Astrocyte (in vitro differentiated cells and primary cell): ENCODE data around the gene CPZ. TPM values are rescaled to one million over a fixed set of nuclear protein-coding genes. Genes with fewer than 3 reads are reported as not detected.
"Not testable (repeated sequence)": the region's sequence is repeated elsewhere in the genome, so short reads cannot be mapped to it uniquely, and the experiment has no call there.

Experiments
- DNase-seq: peaks from one replicate; pipeline ENCODE4 v3.0.0-alpha.2; 2010; ENCODE audit warnings: low read depth
- FAIRE-seq: peaks from 2 replicates; lab custom pipeline; 2011; peaks lifted over from hg19 to GRCh38; lab: Jason Lieb, UNC
- H2AFZ ChIP-seq: 2 replicates; pipeline ENCODE4 v1.6.0; 2012; ENCODE audit warnings: low read depth, low read length, inconsistent platforms
- H3K27ac ChIP-seq: 2 replicates; pipeline ENCODE4 v1.5.1; 2011; ENCODE audit warnings: low read depth, low read length, inconsistent platforms
- H3K27me3 ChIP-seq: 2 replicates; pipeline ENCODE4 v1.6.0; 2011; ENCODE audit warnings: low read length, inconsistent platforms; ENCODE audit not compliant: insufficient read depth
- H3K36me3 ChIP-seq: 2 replicates; pipeline ENCODE4 v1.5.1; 2011; ENCODE audit warnings: low read length, inconsistent platforms; ENCODE audit not compliant: insufficient read depth
- H3K4me1 ChIP-seq: 2 replicates; pipeline ENCODE4 v1.5.1; 2011; ENCODE audit warnings: low read length, inconsistent platforms; ENCODE audit not compliant: insufficient read depth
- H3K4me2 ChIP-seq: 2 replicates; pipeline ENCODE4 v1.6.0; 2012; ENCODE audit warnings: low read length, inconsistent platforms
- H3K4me3 ChIP-seq: 2 replicates; pipeline ENCODE4 v1.5.1; 2011; ENCODE audit warnings: low read depth, mild to moderate bottlenecking, low read length, inconsistent platforms; ENCODE audit not compliant: insufficient read depth
- H3K79me2 ChIP-seq: 2 replicates; pipeline ENCODE4 v1.6.0; 2012; ENCODE audit warnings: mild to moderate bottlenecking, low read length, inconsistent platforms; ENCODE audit not compliant: insufficient read depth
- H3K9ac ChIP-seq: 2 replicates; pipeline ENCODE4 v1.6.0; 2012; ENCODE audit warnings: mild to moderate bottlenecking, low read length, inconsistent platforms
- H3K9me3 ChIP-seq: 2 replicates; pipeline ENCODE4 v1.5.1; 2012; ENCODE audit warnings: low read depth, mild to moderate bottlenecking, low read length, inconsistent platforms; ENCODE audit not compliant: insufficient read depth
- H4K20me1 ChIP-seq: 2 replicates; pipeline ENCODE4 v1.6.0; 2012; ENCODE audit warnings: low read length, inconsistent platforms; ENCODE audit not compliant: insufficient read depth
- H3K27ac Mint-ChIP-seq: one replicate; pipeline ENCODE4 v1.8.0; 2021; ENCODE audit warnings: mild to moderate bottlenecking, mixed read lengths; ENCODE audit not compliant: unreplicated experiment
- H3K27me3 Mint-ChIP-seq: one replicate; pipeline ENCODE4 v1.8.0; 2021; ENCODE audit warnings: low read depth, mixed read lengths; ENCODE audit not compliant: unreplicated experiment
- H3K36me3 Mint-ChIP-seq: one replicate; pipeline ENCODE4 v1.8.0; 2021; ENCODE audit warnings: low read depth, mixed read lengths; ENCODE audit not compliant: unreplicated experiment
- H3K4me1 Mint-ChIP-seq: one replicate; pipeline ENCODE4 v1.8.0; 2021; ENCODE audit warnings: low read depth, mixed read lengths; ENCODE audit not compliant: unreplicated experiment
- H3K4me3 Mint-ChIP-seq: one replicate; pipeline ENCODE4 v1.8.0; 2021; ENCODE audit warnings: mild to moderate bottlenecking, moderate library complexity, mixed read lengths; ENCODE audit not compliant: unreplicated experiment
- H3K9me3 Mint-ChIP-seq: one replicate; pipeline ENCODE4 v1.8.0; 2021; ENCODE audit warnings: mild to moderate bottlenecking, mixed read lengths; ENCODE audit not compliant: unreplicated experiment
- total RNA-seq: library from RNA; stranded (reverse); gene quantifications from 2 replicates; pipeline ENCODE4 v1.2.1, GENCODE V29; 2021

Gene CPZ
- total RNA-seq, 1 donor from 2014 or later, result 6.3 TPM

DNA sequence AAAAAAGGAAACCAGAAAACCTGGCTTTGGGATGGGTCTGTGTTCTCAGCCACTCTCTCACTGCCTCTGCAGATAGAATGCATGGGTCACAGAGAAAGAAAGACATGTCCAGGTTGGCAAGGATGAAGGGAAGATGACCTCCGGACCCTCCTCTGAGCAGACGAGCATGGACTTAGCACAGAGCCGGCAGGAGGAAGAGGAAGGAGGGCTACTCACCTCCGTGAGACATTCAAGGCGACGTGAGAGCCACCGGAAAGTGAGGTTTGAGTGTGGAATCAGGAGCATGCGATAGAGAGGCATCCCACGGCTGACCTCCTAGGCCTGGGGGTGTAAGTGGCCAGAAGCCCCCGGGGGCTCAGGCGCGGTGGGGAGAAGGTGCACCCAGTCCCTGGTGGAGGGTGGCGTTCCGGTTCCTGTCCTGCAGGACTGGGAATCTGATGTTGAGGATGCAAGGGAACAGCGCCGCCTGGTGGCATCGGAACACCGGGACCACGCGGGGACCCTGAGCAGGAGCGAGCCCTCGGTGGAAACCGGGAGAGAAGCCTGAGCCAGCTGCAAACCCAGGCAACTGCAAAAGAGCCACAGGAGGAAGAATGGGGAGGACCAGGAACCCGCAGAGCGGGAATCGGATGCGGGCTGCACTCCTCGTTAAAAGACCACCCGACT, 37.8 kb downstream of the CPZ start:
- DNase-seq, H3K36me3 ChIP-seq, H4K20me1 ChIP-seq, H3K4me2 ChIP-seq, H3K9me3 ChIP-seq, H3K27ac Mint-ChIP-seq, H3K4me3 Mint-ChIP-seq, H3K9me3 Mint-ChIP-seq, H3K36me3 Mint-ChIP-seq, H3K9ac ChIP-seq, H3K4me3 ChIP-seq, H3K27ac ChIP-seq, H2AFZ ChIP-seq, H3K79me2 ChIP-seq, H3K4me1 Mint-ChIP-seq, H3K4me1 ChIP-seq, H3K27me3 Mint-ChIP-seq, FAIRE-seq, H3K27me3 ChIP-seq: not testable (repeated sequence)

DNA sequence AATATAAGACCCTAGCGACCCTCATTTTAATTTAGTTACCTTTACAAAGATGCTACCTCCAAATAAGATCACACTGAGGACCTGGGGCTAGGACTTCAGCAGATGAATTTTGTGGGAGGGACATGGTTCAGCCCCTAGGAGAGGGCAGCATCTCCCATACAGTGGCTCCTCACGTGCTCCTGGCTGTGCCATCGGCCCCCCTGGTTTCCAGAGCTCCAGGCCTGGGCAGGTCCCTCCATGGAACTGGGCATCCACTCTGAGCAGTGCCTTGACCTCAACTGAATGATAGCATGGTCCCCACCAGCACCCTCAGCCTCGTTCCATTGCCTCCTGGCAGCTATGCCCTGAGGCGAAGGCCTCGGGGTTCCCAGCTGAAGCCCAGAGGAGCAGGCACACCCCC, 39.3 kb downstream of the CPZ start:
- H3K36me3 ChIP-seq, DNase-seq, H3K79me2 ChIP-seq, H3K27me3 Mint-ChIP-seq, H3K36me3 Mint-ChIP-seq, H3K27ac ChIP-seq, H3K9me3 Mint-ChIP-seq, H3K9ac ChIP-seq, FAIRE-seq, H3K4me1 ChIP-seq, H3K4me3 Mint-ChIP-seq, H2AFZ ChIP-seq, H3K4me3 ChIP-seq, H3K4me2 ChIP-seq, H3K9me3 ChIP-seq, H4K20me1 ChIP-seq, H3K27ac Mint-ChIP-seq, H3K27me3 ChIP-seq, H3K4me1 Mint-ChIP-seq: not testable (repeated sequence)

DNA sequence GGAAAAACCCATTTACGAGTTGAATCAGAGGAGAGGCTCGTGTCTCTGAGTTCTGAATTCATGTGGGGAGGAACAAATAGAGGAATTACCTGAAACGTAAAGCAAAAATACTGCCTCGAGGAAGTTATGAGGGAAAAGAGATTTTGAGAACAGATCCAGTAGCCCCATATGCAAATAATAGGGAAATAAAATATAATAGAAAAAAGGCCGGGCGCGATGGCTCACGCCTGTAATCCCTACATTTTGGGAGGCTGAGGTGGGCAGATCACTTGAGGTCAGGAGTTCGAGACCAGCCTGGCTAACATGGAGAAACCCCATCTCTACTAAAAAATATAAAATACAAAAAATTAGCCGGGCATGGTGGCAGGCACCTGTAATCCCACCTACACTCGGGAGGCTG, 42.2 kb downstream of the CPZ start:
- not testable (repeated sequence) for H3K4me3 ChIP-seq, H3K4me1 ChIP-seq, H3K4me1 Mint-ChIP-seq, DNase-seq, H3K27ac Mint-ChIP-seq, H3K9ac ChIP-seq, H3K36me3 ChIP-seq, H3K4me3 Mint-ChIP-seq, H3K27me3 ChIP-seq, H3K9me3 Mint-ChIP-seq, H3K4me2 ChIP-seq, H3K27ac ChIP-seq, H3K79me2 ChIP-seq, H2AFZ ChIP-seq, H3K36me3 Mint-ChIP-seq, H3K9me3 ChIP-seq, H4K20me1 ChIP-seq, FAIRE-seq
- peaks cover 17% of the 10 kb centered on the region for H3K27me3 Mint-ChIP-seq

DNA sequence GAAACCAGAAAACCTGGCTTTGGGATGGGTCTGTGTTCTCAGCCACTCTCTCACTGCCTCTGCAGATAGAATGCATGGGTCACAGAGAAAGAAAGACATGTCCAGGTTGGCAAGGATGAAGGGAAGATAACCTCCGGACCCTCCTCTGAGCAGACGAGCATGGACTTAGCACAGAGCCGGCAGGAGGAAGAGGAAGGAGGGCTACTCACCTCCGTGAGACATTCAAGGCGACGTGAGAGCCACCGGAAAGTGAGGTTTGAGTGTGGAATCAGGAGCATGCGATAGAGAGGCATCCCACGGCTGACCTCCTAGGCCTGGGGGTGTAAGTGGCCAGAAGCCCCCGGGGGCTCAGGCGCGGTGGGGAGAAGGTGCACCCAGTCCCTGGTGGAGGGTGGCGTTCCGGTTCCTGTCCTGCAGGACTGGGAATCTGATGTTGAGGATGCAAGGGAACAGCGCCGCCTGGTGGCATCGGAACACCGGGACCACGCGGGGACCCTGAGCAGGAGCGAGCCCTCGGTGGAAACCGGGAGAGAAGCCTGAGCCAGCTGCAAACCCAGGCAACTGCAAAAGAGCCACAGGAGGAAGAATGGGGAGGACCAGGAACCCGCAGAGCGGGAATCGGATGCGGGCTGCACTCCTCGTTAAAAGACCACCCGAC, 43.5 kb downstream of the CPZ start:
- not testable (repeated sequence) for H3K36me3 Mint-ChIP-seq, H2AFZ ChIP-seq, DNase-seq, FAIRE-seq, H3K27ac ChIP-seq, H3K9ac ChIP-seq, H3K27ac Mint-ChIP-seq, H3K9me3 Mint-ChIP-seq, H4K20me1 ChIP-seq, H3K79me2 ChIP-seq, H3K4me1 ChIP-seq, H3K4me1 Mint-ChIP-seq, H3K36me3 ChIP-seq, H3K9me3 ChIP-seq, H3K4me3 ChIP-seq, H3K4me2 ChIP-seq, H3K4me3 Mint-ChIP-seq, H3K27me3 ChIP-seq
- H3K27me3 Mint-ChIP-seq, result peaks cover 29% of the 10 kb centered on the region
